A673 (cell line): ENCODE measurements around the gene ERMN. TPM values are rescaled to one million over a fixed set of nuclear protein-coding genes. Genes with fewer than 3 reads are reported as not detected.

ENCODE experiments used
- BruUV-seq: library from RNA; stranded (reverse); fragments of 400-500 nt; replicated peaks from 2 replicates; lab custom pipeline; 2021; lab: Mats Ljungman, UMichigan
- CTCF ChIA-PET: fragments of 300-600 bp; sonication (Branson Sonifier 250); formaldehyde crosslinking; loops from one replicate; lab custom pipeline; 2022; ENCODE audit warnings: antibody characterized with exemption; lab: Charles Lee
- POLR2A ChIA-PET: fragments of 300-600 bp; sonication (Branson Sonifier 250); formaldehyde crosslinking; loops from one replicate; lab custom pipeline; 2022; ENCODE audit warnings: antibody characterized with exemption; ENCODE audit not compliant: low non-redundant PET; lab: Charles Lee
- DNase-seq: peaks from one replicate; pipeline ENCODE4 v3.0.0-alpha.2; 2015; ENCODE audit warnings: low spot score
- H3K27ac ChIP-seq: fragments of 200-600 bp; sonication (generic); 2 replicates; pipeline ENCODE4 v1.5.1; 2016; ENCODE audit warnings: mixed run types, low read depth, mild to moderate bottlenecking, mixed read lengths, antibody characterized with exemption, low read length; ENCODE audit not compliant: poor library complexity, severe bottlenecking
- H3K27me3 ChIP-seq: fragments of 200-600 bp; sonication (generic); replicated peaks from 2 replicates; pipeline ENCODE4 v1.6.1; 2017; ENCODE audit warnings: mixed run types, low read depth, mild to moderate bottlenecking, mixed read lengths, antibody characterized with exemption, low read length; ENCODE audit not compliant: insufficient read depth, poor library complexity
- H3K36me3 ChIP-seq: fragments of 200-600 bp; sonication (generic); 2 replicates; pipeline ENCODE4 v1.6.1; 2016; ENCODE audit warnings: mixed run types, mild to moderate bottlenecking, mixed read lengths, antibody characterized with exemption, low read length; ENCODE audit not compliant: insufficient read depth, poor library complexity, severe bottlenecking
- H3K4me1 ChIP-seq: fragments of 200-600 bp; sonication (generic); 2 replicates; pipeline ENCODE4 v1.6.1; 2017; ENCODE audit warnings: mixed run types, mild to moderate bottlenecking, mixed read lengths, antibody characterized with exemption, low read length; ENCODE audit not compliant: insufficient read depth, poor library complexity, severe bottlenecking
- H3K4me3 ChIP-seq: fragments of 200-600 bp; sonication (generic); 2 replicates; pipeline ENCODE4 v1.5.1; 2016; ENCODE audit warnings: low read depth, mixed run types, mild to moderate bottlenecking, mixed read lengths, low read length; ENCODE audit not compliant: poor library complexity, severe bottlenecking
- H3K9me3 ChIP-seq: fragments of 200-600 bp; sonication (generic); 2 replicates; pipeline ENCODE4 v1.6.1; 2016; ENCODE audit warnings: mixed run types, low read depth, mild to moderate bottlenecking, mixed read lengths, antibody characterized with exemption, low read length; ENCODE audit not compliant: poor library complexity, severe bottlenecking
- CTCF ChIP-seq: fragments of 300-800, 200-600 bp; sonication (generic); conservative IDR thresholded peaks from 2 replicates; pipeline ENCODE4 v1.5.1; 2017; ENCODE audit warnings: low read depth, mild to moderate bottlenecking, antibody characterized with exemption, low read length, moderate library complexity, mixed read lengths
- EZH2 ChIP-seq: fragments of 200-600 bp; sonication (generic); IDR thresholded peaks from 2 replicates; pipeline ENCODE4 v1.6.1; 2017; ENCODE audit warnings: borderline replicate concordance, low read depth, mild to moderate bottlenecking, mixed read lengths, antibody characterized with exemption, low read length; ENCODE audit not compliant: poor library complexity, severe bottlenecking
- intact Hi-C: fragments of 100-400 bp; cut with micrococcal nuclease; formaldehyde crosslinking; loops from one replicate; pipeline ENCODE4 v1.10.0; 2022; ENCODE audit not compliant: unreplicated experiment
- total RNA-seq: library from RNA; stranded (reverse); gene quantifications from 2 replicates; pipeline ENCODE4 v1.2.3, GENCODE V29; 2021

The ERMN gene
- total RNA-seq, 1 experiment from 2014 or later = not detected

DNA sequence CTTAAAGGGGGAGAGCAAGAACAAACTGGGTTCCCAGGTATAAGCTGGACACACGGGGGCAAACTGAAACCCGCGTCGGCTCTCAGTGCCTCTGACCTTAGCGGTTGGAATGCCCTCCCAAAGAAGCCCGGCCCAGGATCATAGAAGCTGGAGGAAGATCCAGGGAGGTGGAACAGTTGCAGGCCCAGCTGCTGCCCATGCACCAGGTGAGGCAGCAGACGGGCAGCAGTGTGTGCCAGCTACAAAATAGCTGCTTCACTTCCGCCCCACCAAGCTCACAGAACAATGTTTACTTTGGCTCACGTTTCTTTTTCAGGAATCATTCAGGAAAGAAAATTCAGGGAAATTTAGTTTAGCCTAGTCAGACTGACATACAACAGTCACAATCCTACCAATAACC lies 3.9 kb upstream of the ERMN start:
- peaks cover 14% of the 10 kb centered on the region for H3K27me3 ChIP-seq
- DNase-seq = no peak
- no peak overlapping the region for H3K27ac ChIP-seq
- H3K4me3 ChIP-seq = no peak overlapping the region
- intact Hi-C loops = loop anchor here (5.0 kb wide), 1 partner anchor 683 kb away; no protein-coding TSS in a partner anchor
- ChIA-PET CTCF (no interaction called here), POLR2A (no interaction called here)
- H3K36me3 ChIP-seq = no peaks in the 10 kb centered on the region
- TF ChIP-seq EZH2 = no peak
- TF ChIP-seq CTCF = no peak
- H3K9me3 ChIP-seq = no peaks in the 10 kb centered on the region
- no peaks in the 10 kb centered on the region for H3K4me1 ChIP-seq
- no TSS peak for BruUV-seq

- no peaks in the 10 kb centered on the region for H3K36me3 ChIP-seq
- ChIA-PET POLR2A (no interaction called here), CTCF (interaction anchor here (0.8 to 1.4 kb wide), 3 partner anchors 8 to 26 kb away, joined by 4 to 12 read pairs (median 7); no protein-coding TSS in a partner anchor)
- intact Hi-C loops = loop anchor here (5.0 kb wide), 1 partner anchor 684 kb away; no protein-coding TSS in a partner anchor
- no peak overlapping the region for H3K4me3 ChIP-seq
- DNase-seq = peak; percentile 76
- no peak overlapping the region for H3K27ac ChIP-seq
- H3K4me1 ChIP-seq = no peaks in the 10 kb centered on the region
- peak; percentile 94 for TF ChIP-seq CTCF
- TF ChIP-seq EZH2 = no peak
- peaks cover 28% of the 10 kb centered on the region for H3K27me3 ChIP-seq
- no TSS peak for BruUV-seq
- H3K9me3 ChIP-seq = no peaks in the 10 kb centered on the region
Measured at GRCh38 chr2:157327621-157328500, 2.2 kb upstream of the ERMN start.

GRCh38 chr2:157327200-157327599 lies 1.6 kb upstream of the ERMN start:
- Histone ChIP-seq H3K36me3 (no peaks in the 10 kb centered on the region), H3K4me1 (no peaks in the 10 kb centered on the region), H3K27me3 (peaks cover 32% of the 10 kb centered on the region), H3K4me3 (no peak overlapping the region), H3K9me3 (no peaks in the 10 kb centered on the region), H3K27ac (no peak overlapping the region)
- BruUV-seq = no TSS peak
- CTCF ChIA-PET = interaction anchor here (0.9 to 1.4 kb wide), 2 partner anchors 10 to 25 kb away, joined by 4 to 12 read pairs; no protein-coding TSS in a partner anchor
- TF ChIP-seq EZH2 (no peak), CTCF (no peak)
- intact Hi-C loops = loop anchor here (5.0 kb wide), 1 partner anchor 685 kb away; no protein-coding TSS in a partner anchor
- no peak for DNase-seq
- POLR2A ChIA-PET = no interaction called here
